ENCODE data around the gene IL17RD. TPM values are rescaled to one million over a fixed set of nuclear protein-coding genes. Genes with fewer than 3 reads are reported as not detected.

IL17RD gene
- total RNA-seq, 5 donors from 2014 or later (not counting 1 experiment from before 2014, with no cell fraction given), result 0.05 to 0.38 (median 0.10) TPM; not detected in 1

DNA sequence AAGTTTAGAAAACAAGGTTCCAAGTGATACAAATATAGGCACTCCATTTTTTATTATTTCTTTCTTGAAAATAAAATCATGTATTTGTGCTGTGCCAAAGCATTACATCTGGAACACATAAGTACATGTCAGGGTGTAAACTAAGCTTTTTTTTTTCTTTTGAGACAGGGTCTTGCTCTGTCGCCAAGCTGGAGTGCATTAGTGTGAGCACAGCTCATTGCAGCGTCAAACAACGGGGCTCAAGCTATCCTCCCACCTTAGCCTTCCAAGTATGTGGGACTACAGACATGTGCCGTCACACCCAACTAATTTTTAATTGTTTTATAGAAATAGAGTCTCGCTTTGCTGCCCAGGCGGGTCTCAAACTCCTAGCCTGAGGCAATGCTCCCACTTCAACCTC lies 95.7 kb downstream of the IL17RD start:
- no CpG with 5 or more reads among the region's 6 CpGs for WGBS (ENCODE audit: insufficient coverage)
- H3K27me3 Mint-ChIP-seq, result peaks cover 23 to 38% of the 10 kb centered on the region in 2 donors
- no peak for DNase-seq
- H3K36me3 Mint-ChIP-seq, result no peaks in the 10 kb centered on the region
- H3K27me3 ChIP-seq (replicated peaks in 1 of 2; ENCODE audit: control insufficient read depth in 2 of 2, extremely low read depth in 1 of 2, insufficient read depth in 2 of 2, low read length in 1 of 2), result peaks cover 0 to 22% of the 10 kb centered on the region in 2 experiments
- POLR2A ChIA-PET, result interaction anchor here in 1 of 2 donors (0.7 kb wide), 1 partner anchor 21 kb away, joined by 6 read pairs; no protein-coding TSS in a partner anchor
- H3K4me1 Mint-ChIP-seq, result peaks cover 0 to 8% (median 0%) of the 10 kb centered on the region in 3 donors
- no peak overlapping the region for H3K4me3 ChIP-seq (ENCODE audit: control insufficient read depth in 1 of 2, extremely low read depth in 1 of 2, low read length in 1 of 2)
- peaks cover 3 to 4% (median 3%) of the 10 kb centered on the region in 3 donors for H3K9me3 Mint-ChIP-seq
- no peak overlapping the region for H3K27ac ChIP-seq (ENCODE audit: low read length)
- CTCF ChIA-PET, result no interaction called here
- H3K4me3 Mint-ChIP-seq, result no peak overlapping the region
- H3K4me1 ChIP-seq (ENCODE audit: control insufficient read depth in 1 of 2, extremely low read depth in 1 of 2, insufficient read depth in 2 of 2, low read length in 2 of 2), result no peaks in the 10 kb centered on the region
- H3K9me3 ChIP-seq, result no peaks in the 10 kb centered on the region
- H3K36me3 ChIP-seq (ENCODE audit: control insufficient read depth in 2 of 2, extremely low read depth in 1 of 2, insufficient read depth in 1 of 2, low read length in 1 of 2), result no peaks in the 10 kb centered on the region
- no peak overlapping the region for H3K27ac Mint-ChIP-seq
- no peak for ATAC-seq (replicated peaks in 1 of 4)

DNA sequence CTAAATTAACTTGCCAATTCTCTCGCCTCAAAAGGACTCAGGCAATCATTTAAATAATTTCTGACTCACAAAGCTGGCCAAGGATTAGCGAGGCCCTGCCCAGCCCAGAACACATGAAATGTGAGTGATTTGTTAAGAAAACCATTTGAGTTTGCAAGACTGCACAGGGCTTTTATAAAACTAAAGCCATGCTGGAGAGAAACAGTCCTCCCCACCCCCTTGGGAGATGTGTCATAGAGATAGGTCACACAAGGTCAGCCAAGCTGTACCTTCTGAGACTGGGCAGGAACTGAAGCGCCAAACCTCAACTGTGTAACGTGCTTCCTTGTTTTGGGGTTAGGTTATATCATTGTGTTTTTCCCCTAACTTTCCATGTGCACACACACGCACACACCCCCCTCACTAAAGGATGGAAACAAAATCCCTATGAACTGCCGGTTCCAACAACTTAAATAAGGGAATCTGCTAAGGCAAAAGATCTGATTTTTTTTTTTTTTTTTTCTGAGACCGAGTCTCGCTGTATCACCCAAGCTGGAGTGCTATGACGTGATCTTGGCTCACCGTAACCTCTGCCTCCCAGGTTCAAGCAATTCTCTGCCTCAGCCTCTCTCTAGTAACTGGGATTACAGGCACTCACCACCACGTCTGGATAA lies 96.6 kb downstream of the IL17RD start:
- H3K4me3 ChIP-seq (ENCODE audit: control insufficient read depth in 1 of 2, extremely low read depth in 1 of 2, low read length in 1 of 2), result no peak overlapping the region
- Mint-ChIP-seq H3K4me3 (no peak overlapping the region), H3K36me3 (no peaks in the 10 kb centered on the region), H3K27ac (no peak overlapping the region), H3K4me1 (peaks cover 0 to 8% (median 0%) of the 10 kb centered on the region in 3 donors), H3K9me3 (peaks cover 3 to 4% (median 3%) of the 10 kb centered on the region in 3 donors), H3K27me3 (peaks cover 14 to 29% of the 10 kb centered on the region in 2 donors)
- CTCF ChIA-PET, result no interaction called here
- 63% methylated on average over 1 of the region's 11 CpGs for WGBS (ENCODE audit: insufficient coverage)
- H3K27ac ChIP-seq (ENCODE audit: low read length), result no peak overlapping the region
- peak in 4 of 35 experiments; percentile 4 to 34 (median 10) for DNase-seq
- peak in 3 of 4 experiments; percentile 38 to 52 (median 39) for ATAC-seq (replicated peaks in 1 of 4)
- POLR2A ChIA-PET, result no interaction called here
- no peaks in the 10 kb centered on the region for H3K36me3 ChIP-seq (ENCODE audit: control insufficient read depth in 2 of 2, extremely low read depth in 1 of 2, insufficient read depth in 1 of 2, low read length in 1 of 2)
- peaks cover 0 to 19% of the 10 kb centered on the region in 2 experiments for H3K27me3 ChIP-seq (replicated peaks in 1 of 2; ENCODE audit: control insufficient read depth in 2 of 2, extremely low read depth in 1 of 2, insufficient read depth in 2 of 2, low read length in 1 of 2)
- no peaks in the 10 kb centered on the region for H3K4me1 ChIP-seq (ENCODE audit: control insufficient read depth in 1 of 2, extremely low read depth in 1 of 2, insufficient read depth in 2 of 2, low read length in 2 of 2)
- no peaks in the 10 kb centered on the region for H3K9me3 ChIP-seq

DNA sequence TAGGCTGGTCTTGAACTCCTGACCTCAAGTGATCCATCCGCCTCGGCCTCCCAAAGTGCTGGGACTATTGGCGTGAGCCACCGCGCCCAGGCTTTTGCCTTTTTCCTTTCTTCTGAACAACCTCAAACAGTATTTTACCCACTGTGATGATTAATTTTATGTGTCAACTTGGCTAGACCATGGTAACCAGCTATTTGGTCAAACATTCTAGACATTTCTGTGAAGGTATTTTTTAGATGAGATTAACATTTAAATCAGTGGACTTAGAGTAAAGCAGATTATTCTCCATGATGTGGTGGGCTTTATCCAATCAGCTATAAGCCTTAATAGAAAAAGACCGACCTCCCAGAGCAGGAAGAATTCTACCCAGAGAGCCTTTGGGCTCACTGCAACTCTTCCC lies 98.7 kb downstream of the IL17RD start:
- 83% methylated on average over 1 of the region's 6 CpGs for WGBS (ENCODE audit: insufficient coverage)
- no peak overlapping the region for H3K4me3 Mint-ChIP-seq

DNA sequence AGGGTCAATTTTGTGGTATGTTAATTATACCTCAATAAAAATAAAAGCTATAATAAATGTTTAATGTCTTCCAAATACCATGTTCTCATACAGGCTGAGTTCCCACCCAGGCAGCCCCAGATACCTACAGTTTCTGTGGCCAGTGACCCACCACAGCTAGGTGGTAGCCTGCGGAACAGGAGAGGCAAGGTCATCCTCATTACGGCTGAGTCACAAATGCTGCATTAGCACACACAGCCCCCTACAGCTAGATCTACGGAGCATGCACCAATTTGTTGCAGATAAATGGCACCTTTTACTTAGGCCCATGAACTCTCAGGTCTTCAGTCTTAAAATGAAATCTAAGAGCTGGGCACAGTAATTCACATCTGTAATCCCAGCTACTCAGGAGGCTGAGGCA lies 99.6 kb downstream of the IL17RD start:
- H3K36me3 Mint-ChIP-seq, result no peaks in the 10 kb centered on the region
- CTCF ChIA-PET, result interaction anchor here (0.6 to 0.7 kb wide), 2 partner anchors 209 to 363 kb away, joined by 3 read pairs; no protein-coding TSS in a partner anchor

More for the DNA sequence above, 98.7 kb downstream of the IL17RD start:
- DNase-seq (no peak), ATAC-seq (replicated peaks in 1 of 4) (no peak)
- Histone ChIP-seq H3K9me3 (no peaks in the 10 kb centered on the region), H3K4me1 (ENCODE audit: control insufficient read depth in 1 of 2, extremely low read depth in 1 of 2, insufficient read depth in 2 of 2, low read length in 2 of 2) (no peaks in the 10 kb centered on the region), H3K4me3 (ENCODE audit: control insufficient read depth in 1 of 2, extremely low read depth in 1 of 2, low read length in 1 of 2) (no peak overlapping the region), H3K27ac (ENCODE audit: low read length) (no peak overlapping the region), H3K27me3 (replicated peaks in 1 of 2; ENCODE audit: control insufficient read depth in 2 of 2, extremely low read depth in 1 of 2, insufficient read depth in 2 of 2, low read length in 1 of 2) (peaks cover 0 to 18% of the 10 kb centered on the region in 2 experiments), H3K36me3 (ENCODE audit: control insufficient read depth in 2 of 2, extremely low read depth in 1 of 2, insufficient read depth in 1 of 2, low read length in 1 of 2) (no peaks in the 10 kb centered on the region)
- Mint-ChIP-seq H3K27ac (no peak overlapping the region), H3K9me3 (peaks cover 3 to 4% (median 3%) of the 10 kb centered on the region in 3 donors), H3K4me1 (peaks cover 0 to 8% (median 0%) of the 10 kb centered on the region in 3 donors), H3K27me3 (peaks cover 6 to 16% of the 10 kb centered on the region in 2 donors), H3K36me3 (no peaks in the 10 kb centered on the region)
- ChIA-PET POLR2A (no interaction called here), CTCF (no interaction called here)

DNA sequence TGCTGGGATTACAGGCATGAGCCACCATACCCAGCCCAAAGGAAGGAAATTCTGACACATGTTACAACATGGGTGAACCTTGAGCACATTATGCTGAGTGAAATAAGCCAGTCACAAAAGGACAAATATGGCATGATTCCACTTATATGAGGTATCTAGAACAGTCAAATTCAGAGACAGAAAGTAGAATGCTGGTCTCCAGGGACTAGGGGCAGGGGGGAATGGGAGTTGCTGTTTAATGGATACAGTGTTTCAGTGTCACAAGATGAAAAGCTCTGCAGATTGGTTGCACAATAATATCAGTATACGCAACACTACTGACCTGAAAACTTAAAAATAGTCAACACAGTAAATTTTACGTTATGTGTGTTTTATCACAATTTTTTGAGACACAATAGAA lies 100.6 kb downstream of the IL17RD start:
- H3K4me3 ChIP-seq (ENCODE audit: control insufficient read depth in 1 of 2, extremely low read depth in 1 of 2, low read length in 1 of 2), result no peak overlapping the region
- Mint-ChIP-seq H3K27ac (no peak overlapping the region), H3K9me3 (no peaks in the 10 kb centered on the region), H3K4me3 (no peak overlapping the region), H3K4me1 (peaks cover 0 to 8% (median 0%) of the 10 kb centered on the region in 3 donors), H3K27me3 (peaks cover 0 to 5% of the 10 kb centered on the region in 2 donors), H3K36me3 (no peaks in the 10 kb centered on the region)
- H3K4me1 ChIP-seq (ENCODE audit: control insufficient read depth in 1 of 2, extremely low read depth in 1 of 2, insufficient read depth in 2 of 2, low read length in 2 of 2), result no peaks in the 10 kb centered on the region
- DNase-seq, result no peak
- H3K27ac ChIP-seq (ENCODE audit: low read length), result no peak overlapping the region
- ChIA-PET POLR2A (no interaction called here), CTCF (no interaction called here)
- no peak for ATAC-seq (replicated peaks in 1 of 4)
- peaks cover 0 to 14% of the 10 kb centered on the region in 2 experiments for H3K27me3 ChIP-seq (replicated peaks in 1 of 2; ENCODE audit: control insufficient read depth in 2 of 2, extremely low read depth in 1 of 2, insufficient read depth in 2 of 2, low read length in 1 of 2)
- H3K9me3 ChIP-seq, result no peaks in the 10 kb centered on the region
- WGBS (ENCODE audit: insufficient coverage), result 60% methylated on average over 1 of the region's 2 CpGs
- no peaks in the 10 kb centered on the region for H3K36me3 ChIP-seq (ENCODE audit: control insufficient read depth in 2 of 2, extremely low read depth in 1 of 2, insufficient read depth in 1 of 2, low read length in 1 of 2)

More for the DNA sequence above, 99.6 kb downstream of the IL17RD start:
- 100% methylated on average over 1 of the region's 3 CpGs for WGBS (ENCODE audit: insufficient coverage)
- POLR2A ChIA-PET, result no interaction called here
- H3K4me1 ChIP-seq (ENCODE audit: control insufficient read depth in 1 of 2, extremely low read depth in 1 of 2, insufficient read depth in 2 of 2, low read length in 2 of 2), result no peaks in the 10 kb centered on the region
- no peak overlapping the region for H3K4me3 ChIP-seq (ENCODE audit: control insufficient read depth in 1 of 2, extremely low read depth in 1 of 2, low read length in 1 of 2)
- H3K4me3 Mint-ChIP-seq, result no peak overlapping the region
- H3K27ac Mint-ChIP-seq, result no peak overlapping the region
- no peak for ATAC-seq (replicated peaks in 1 of 4)
- H3K27ac ChIP-seq (ENCODE audit: low read length), result no peak overlapping the region
- no peak for DNase-seq
- H3K9me3 Mint-ChIP-seq, result peaks cover 0 to 4% (median 0%) of the 10 kb centered on the region in 3 donors
- no peaks in the 10 kb centered on the region for H3K9me3 ChIP-seq
- peaks cover 0 to 16% of the 10 kb centered on the region in 2 experiments for H3K27me3 ChIP-seq (replicated peaks in 1 of 2; ENCODE audit: control insufficient read depth in 2 of 2, extremely low read depth in 1 of 2, insufficient read depth in 2 of 2, low read length in 1 of 2)
- H3K4me1 Mint-ChIP-seq, result peaks cover 0 to 8% (median 0%) of the 10 kb centered on the region in 3 donors
- H3K27me3 Mint-ChIP-seq, result peaks cover 6 to 11% of the 10 kb centered on the region in 2 donors
- no peaks in the 10 kb centered on the region for H3K36me3 ChIP-seq (ENCODE audit: control insufficient read depth in 2 of 2, extremely low read depth in 1 of 2, insufficient read depth in 1 of 2, low read length in 1 of 2)

DNA sequence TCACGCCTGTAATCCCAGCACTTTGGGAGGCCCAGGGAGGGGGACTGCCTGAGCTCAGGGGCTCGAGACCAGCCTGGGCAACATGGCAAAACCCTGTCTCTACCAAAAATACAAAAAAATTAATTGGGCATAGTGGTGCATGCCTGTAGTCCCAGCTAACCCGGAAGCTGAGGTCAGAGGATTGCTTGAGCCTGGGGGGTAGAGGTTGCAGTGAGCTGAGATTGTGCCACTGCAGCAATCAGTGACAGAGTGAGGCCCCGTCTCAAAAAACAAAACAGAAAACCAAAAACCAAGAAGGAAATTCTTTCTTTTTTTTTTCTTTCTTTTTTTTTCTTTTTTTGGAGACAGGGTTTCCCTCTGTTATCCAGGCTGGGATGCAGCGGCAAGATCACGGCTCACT lies 101.2 kb downstream of the IL17RD start:
- Histone ChIP-seq H3K4me1 (ENCODE audit: control insufficient read depth in 1 of 2, extremely low read depth in 1 of 2, insufficient read depth in 2 of 2, low read length in 2 of 2) (no peaks in the 10 kb centered on the region), H3K9me3 (no peaks in the 10 kb centered on the region), H3K36me3 (ENCODE audit: control insufficient read depth in 2 of 2, extremely low read depth in 1 of 2, insufficient read depth in 1 of 2, low read length in 1 of 2) (no peaks in the 10 kb centered on the region), H3K27me3 (replicated peaks in 1 of 2; ENCODE audit: control insufficient read depth in 2 of 2, extremely low read depth in 1 of 2, insufficient read depth in 2 of 2, low read length in 1 of 2) (peaks cover 0 to 14% of the 10 kb centered on the region in 2 experiments), H3K4me3 (ENCODE audit: control insufficient read depth in 1 of 2, extremely low read depth in 1 of 2, low read length in 1 of 2) (no peak overlapping the region), H3K27ac (ENCODE audit: low read length) (no peak overlapping the region)
- no peaks in the 10 kb centered on the region for H3K36me3 Mint-ChIP-seq
- ATAC-seq (replicated peaks in 1 of 4) (no peak), DNase-seq (no peak)
- peaks cover 0 to 5% of the 10 kb centered on the region in 2 donors for H3K27me3 Mint-ChIP-seq
- peaks cover 0 to 6% (median 0%) of the 10 kb centered on the region in 3 donors for H3K4me1 Mint-ChIP-seq
- H3K9me3 Mint-ChIP-seq, result no peaks in the 10 kb centered on the region
- ChIA-PET CTCF (no interaction called here), POLR2A (no interaction called here)
- no peak overlapping the region for H3K27ac Mint-ChIP-seq
- WGBS (ENCODE audit: insufficient coverage), result no CpG with 5 or more reads among the region's 6 CpGs
- no peak overlapping the region for H3K4me3 Mint-ChIP-seq
